GM12878 (cell line): ENCODE data around the gene PGA4. TPM values are rescaled to one million over a fixed set of nuclear protein-coding genes. Genes with fewer than 3 reads are reported as not detected.
"Not testable (repeated sequence)": the region's sequence is repeated elsewhere in the genome, so short reads cannot be mapped to it uniquely, and the experiment has no call there.

Experiments
- ATAC-seq: fragments of 200-7000 bp; cut with Tn5 transposase; 3 replicates; pipeline ENCODE4 v1.9.1; 2020; ENCODE audit warnings: mild to moderate bottlenecking, moderate library complexity
- BruUV-seq: library from RNA; stranded (reverse); fragments of 400-500 nt; replicated peaks from 2 replicates; lab custom pipeline; 2021; lab: Mats Ljungman, UMichigan
- CTCF ChIA-PET: fragments of 300-600 bp; sonication (Branson Sonifier 250); formaldehyde crosslinking; extraction: SDS; loops from one replicate; lab custom pipeline; 2021; ENCODE audit warnings: inconsistent platforms; lab: Yijun Ruan, JAX
- POLR2A ChIA-PET: fragments of 350-600 bp; formaldehyde crosslinking; extraction: SDS; loops from one replicate; lab custom pipeline; 2021; ENCODE audit warnings: inconsistent platforms; lab: Charles Lee
- RAD21 ChIA-PET: fragments of 300-600 bp; sonication (Branson Sonifier 250); formaldehyde crosslinking; loops from one replicate; lab custom pipeline; 2023; ENCODE audit warnings: antibody characterized with exemption; ENCODE audit not compliant: unreplicated experiment; lab: Charles Lee
- SMC1A ChIA-PET: fragments of 300-600 bp; sonication (Branson Sonifier 250); formaldehyde crosslinking; loops from one replicate; lab custom pipeline; 2023; ENCODE audit not compliant: unreplicated experiment, uncharacterized antibody; lab: Charles Lee
- DNase-seq: peaks from one replicate; pipeline ENCODE4 v3.0.0-alpha.2; 2011; ENCODE audit warnings: low read depth, low spot score
- FAIRE-seq: peaks from 3 replicates; lab custom pipeline; 2011; peaks lifted over from hg19 to GRCh38; lab: Jason Lieb, UNC
- H2AFZ ChIP-seq: 2 replicates; pipeline ENCODE4 v1.6.0; 2011; ENCODE audit warnings: low read depth, low read length, control low read depth; ENCODE audit not compliant: control insufficient read depth
- H3K27ac ChIP-seq: 2 replicates; pipeline ENCODE4 v1.5.1; 2011; ENCODE audit warnings: control low read depth; ENCODE audit not compliant: control insufficient read depth, insufficient read depth
- H3K27me3 ChIP-seq, 2 experiments: replicated peaks in 1 of 2; 2 replicates each; pipeline versions ENCODE4 v1.6.0 to v1.6.1; 2011; ENCODE audit warnings: low read length in 1 of 2; ENCODE audit not compliant: control insufficient read depth in 2 of 2, insufficient read depth in 2 of 2
- H3K36me3 ChIP-seq, 2 experiments: 2 replicates each; pipeline ENCODE4 v1.5.1; 2011; ENCODE audit warnings: low read length in 1 of 2; ENCODE audit not compliant: control insufficient read depth in 2 of 2, insufficient read depth in 2 of 2
- H3K4me1 ChIP-seq: 2 replicates; pipeline ENCODE4 v1.6.1; 2011; ENCODE audit warnings: mild to moderate bottlenecking, low read length, moderate library complexity, mixed read lengths; ENCODE audit not compliant: control insufficient read depth, insufficient read depth
- H3K4me2 ChIP-seq: 2 replicates; pipeline ENCODE4 v1.6.0; 2011; ENCODE audit warnings: control low read depth; ENCODE audit not compliant: control insufficient read depth, insufficient read depth
- H3K4me3 ChIP-seq: fragments of 200-600 bp; sonication (generic); 2 replicates; pipeline ENCODE4 v1.5.1; 2016
- H3K79me2 ChIP-seq: 2 replicates; pipeline ENCODE4 v1.6.0; 2011; ENCODE audit warnings: low read length; ENCODE audit not compliant: control insufficient read depth, insufficient read depth
- H3K9ac ChIP-seq: 2 replicates; pipeline ENCODE4 v1.8.0; 2011; ENCODE audit warnings: low read length, control low read depth, mixed read lengths; ENCODE audit not compliant: control insufficient read depth, insufficient read depth
- H3K9me3 ChIP-seq: replicated peaks from 3 replicates; pipeline ENCODE4 v1.5.1; 2011; ENCODE audit warnings: mild to moderate bottlenecking, low read length; ENCODE audit not compliant: control insufficient read depth, insufficient read depth
- H4K20me1 ChIP-seq: 2 replicates; pipeline ENCODE4 v1.6.0; 2011; ENCODE audit not compliant: control insufficient read depth, insufficient read depth
- WGBS: methylation state at CpG from one replicate; pipeline ENCODE4 v1.1.6; 2016; ENCODE audit warnings: low lambda C conversion rate; ENCODE audit not compliant: insufficient replicate concordance, insufficient coverage; ENCODE audit errors: missing lambda C conversion rate; 5-methylcytosine and 5-hydroxymethylcytosine counted together
- in situ Hi-C: fragments of 300-500 bp; cut with MboI; formaldehyde crosslinking; loops from 9 replicates; pipeline ENCODE4 v1.14.3; 2018; ENCODE audit warnings: mixed read lengths
- intact Hi-C: fragments of 100-400 bp; cut with micrococcal nuclease; formaldehyde crosslinking; loops from one replicate; pipeline ENCODE4 v1.14.2; 2022; ENCODE audit not compliant: unreplicated experiment
- polyA plus RNA-seq, 11 experiments: library from polyadenylated mRNA; depleted of rRNA in 4 of 11; unstranded in 6 of 11; stranded (reverse) in 5 of 11; fragments of >200 nt; fragmentation: Nextera tagmentation in 4 of 11; fragmentation: Illumina TruSeq in 1 of 11; extraction: Ambion mirVana in 4 of 11; extraction: Trizol in 1 of 11; gene quantifications; 1 replicate in 1 of 11; 2 replicates in 10 of 11; pipeline versions ENCODE4 v1.2.1 to v1.2.3, GENCODE V29; 2011 to 2016; ENCODE audit warnings: inconsistent platforms in 2 of 11, missing spikeins in 2 of 11, low read depth in 1 of 11
- total RNA-seq, 4 experiments: library from RNA; depleted of rRNA in 3 of 4; stranded (reverse); fragments of >200 nt in 3 of 4; fragmentation: Illumina TruSeq in 1 of 4; extraction: Trizol in 1 of 4; gene quantifications; 2 replicates each; pipeline versions ENCODE4 v1.2.1 to v1.2.3, GENCODE V29; 2013 to 2021

The PGA4 gene
- total and polyA plus RNA-seq, 10 of the 15 experiments (the other 5 are each of a cell fraction or from before 2014, with no cell fraction given), result not detected

- H3K4me3 ChIP-seq, intact Hi-C loops, FAIRE-seq, H3K4me1 ChIP-seq, H3K27me3 ChIP-seq, H3K36me3 ChIP-seq, SMC1A ChIA-PET, CTCF ChIA-PET, H3K9ac ChIP-seq, H3K4me2 ChIP-seq, H3K9me3 ChIP-seq, RAD21 ChIA-PET, H4K20me1 ChIP-seq, BruUV-seq, ATAC-seq, H3K27ac ChIP-seq, in situ Hi-C loops, DNase-seq, H2AFZ ChIP-seq, POLR2A ChIA-PET, H3K79me2 ChIP-seq: not testable (repeated sequence)
- no CpG with 5 or more reads among the region's 5 CpGs for WGBS
Observed at GRCh38 chr11:61222692-61223091, 545 bp downstream of the PGA4 start.

- H3K4me3 ChIP-seq, CTCF ChIA-PET, H3K36me3 ChIP-seq, H2AFZ ChIP-seq, H3K4me2 ChIP-seq, H3K9ac ChIP-seq, FAIRE-seq, in situ Hi-C loops, H3K27me3 ChIP-seq, H3K4me1 ChIP-seq, H3K9me3 ChIP-seq, SMC1A ChIA-PET, H3K79me2 ChIP-seq, DNase-seq, BruUV-seq, intact Hi-C loops, POLR2A ChIA-PET, RAD21 ChIA-PET, H4K20me1 ChIP-seq, H3K27ac ChIP-seq, ATAC-seq: not testable (repeated sequence)
- WGBS, result no CpG with 5 or more reads among the region's 10 CpGs
Observed at GRCh38 chr11:61226457-61227137, 4.5 kb downstream of the PGA4 start.

- WGBS, result no CpG with 5 or more reads among the region's 6 CpGs
- H3K27ac ChIP-seq, H2AFZ ChIP-seq, H3K4me2 ChIP-seq, H3K9ac ChIP-seq, RAD21 ChIA-PET, H3K4me3 ChIP-seq, CTCF ChIA-PET, H3K36me3 ChIP-seq, BruUV-seq, DNase-seq, FAIRE-seq, ATAC-seq, POLR2A ChIA-PET, H3K27me3 ChIP-seq, H3K4me1 ChIP-seq, H3K79me2 ChIP-seq, intact Hi-C loops, SMC1A ChIA-PET, H3K9me3 ChIP-seq, H4K20me1 ChIP-seq, in situ Hi-C loops: not testable (repeated sequence)
Observed at GRCh38 chr11:61229458-61229857, 7.3 kb downstream of the PGA4 start.

GRCh38 chr11:61231033-61231432 is 8.9 kb downstream of the PGA4 start:
- H3K4me3 ChIP-seq, BruUV-seq, H3K9ac ChIP-seq, intact Hi-C loops, FAIRE-seq, H2AFZ ChIP-seq, ATAC-seq, H4K20me1 ChIP-seq, H3K9me3 ChIP-seq, H3K4me2 ChIP-seq, CTCF ChIA-PET, H3K27ac ChIP-seq, H3K79me2 ChIP-seq, POLR2A ChIA-PET, in situ Hi-C loops, H3K4me1 ChIP-seq, H3K27me3 ChIP-seq, DNase-seq, SMC1A ChIA-PET, H3K36me3 ChIP-seq, RAD21 ChIA-PET: not testable (repeated sequence)
- no CpG with 5 or more reads among the region's 15 CpGs for WGBS
